HG02642 (cell line): ENCODE measurements around the gene RAC3.

Experiments used
- ATAC-seq: cut with Tn5 transposase; IDR thresholded peaks from one replicate; pipeline ENCODE4 v1.9.1; 2021; ENCODE audit warnings: mild to moderate bottlenecking; ENCODE audit not compliant: unreplicated experiment, poor library complexity

RAC3 gene

GRCh38 chr17:82031303-82031884 lies at the start of gene RAC3:
Gene RAC3 (plus strand): TSS chr17:82031678. CDS start chr17:82031762, 84 bp downstream.
- no peak for ATAC-seq

- ATAC-seq: no peak
Measured at GRCh38 chr17:81983011-81983638, 48.4 kb upstream of the RAC3 start.

- ATAC-seq: no peak
Measured at GRCh38 chr17:81983639-81984373, 47.7 kb upstream of the RAC3 start.

GRCh38 chr17:81984773-81985410 lies 46.6 kb upstream of the RAC3 start:
- ATAC-seq: no peak

DNA sequence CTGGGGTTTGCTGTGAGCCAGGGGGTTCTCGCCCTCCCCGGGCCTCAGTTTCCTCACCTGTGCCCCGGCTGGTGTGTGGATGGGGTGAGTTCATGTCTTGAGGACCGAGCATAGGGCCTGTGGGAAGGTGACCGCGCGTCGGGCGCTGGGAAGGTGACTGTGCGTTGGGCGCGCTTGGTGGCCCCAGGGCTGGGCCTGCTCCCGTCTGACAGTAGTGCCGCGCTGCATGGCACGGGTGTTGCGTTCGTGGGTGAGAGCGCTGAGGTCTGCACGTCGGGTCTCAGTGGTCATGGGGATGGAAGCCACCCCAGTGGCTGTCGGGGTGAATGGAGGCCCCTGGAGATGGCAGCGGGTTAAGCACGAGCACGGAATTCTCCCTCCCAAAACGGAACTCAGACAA lies 44.9 kb upstream of the RAC3 start:
- no peak for ATAC-seq

GRCh38 chr17:81987161-81987770 lies 44.2 kb upstream of the RAC3 start:
- no peak for ATAC-seq

DNA sequence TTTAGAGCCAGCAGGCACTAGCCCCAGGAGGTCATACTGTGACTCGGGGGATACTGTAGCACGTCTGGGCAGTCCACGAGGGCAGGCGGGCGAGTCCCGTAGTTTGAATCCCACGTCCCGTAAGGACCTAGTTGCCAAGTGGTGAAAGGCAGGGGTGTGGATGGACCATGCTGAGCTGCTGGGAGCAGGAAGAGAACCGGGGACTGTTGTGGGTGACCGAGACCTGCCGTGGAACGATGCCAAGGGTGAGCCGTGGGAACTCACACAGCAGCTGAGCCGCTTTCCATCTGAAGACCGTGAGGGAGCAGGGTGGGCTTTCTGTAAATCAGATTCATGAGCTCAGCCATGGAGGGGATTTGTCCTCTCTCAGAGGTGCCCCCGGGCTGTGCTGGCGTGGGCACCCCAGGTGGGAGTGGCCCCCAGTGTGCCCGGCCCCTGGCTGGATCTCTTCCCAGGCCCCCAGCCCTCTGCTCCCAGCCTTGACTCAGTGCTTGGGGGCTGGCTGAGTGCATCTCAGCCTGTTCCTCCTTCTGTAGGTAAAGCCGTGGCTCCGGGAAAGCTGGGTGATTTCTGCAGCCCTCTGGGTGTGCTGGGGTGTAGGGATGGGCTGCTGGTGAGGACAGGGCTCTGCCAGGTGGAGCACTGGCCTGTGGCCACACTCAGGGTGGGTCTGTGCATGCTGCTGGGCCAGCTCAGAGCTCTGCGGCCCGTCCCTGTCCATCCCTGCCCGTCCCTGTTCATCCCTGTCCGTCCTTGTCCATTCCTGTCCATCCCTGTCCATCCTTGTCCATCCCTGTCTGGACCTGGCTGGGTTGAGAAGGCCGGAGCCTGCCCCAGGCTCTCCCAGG lies 40.4 kb upstream of the RAC3 start:
- no peak for ATAC-seq

DNA sequence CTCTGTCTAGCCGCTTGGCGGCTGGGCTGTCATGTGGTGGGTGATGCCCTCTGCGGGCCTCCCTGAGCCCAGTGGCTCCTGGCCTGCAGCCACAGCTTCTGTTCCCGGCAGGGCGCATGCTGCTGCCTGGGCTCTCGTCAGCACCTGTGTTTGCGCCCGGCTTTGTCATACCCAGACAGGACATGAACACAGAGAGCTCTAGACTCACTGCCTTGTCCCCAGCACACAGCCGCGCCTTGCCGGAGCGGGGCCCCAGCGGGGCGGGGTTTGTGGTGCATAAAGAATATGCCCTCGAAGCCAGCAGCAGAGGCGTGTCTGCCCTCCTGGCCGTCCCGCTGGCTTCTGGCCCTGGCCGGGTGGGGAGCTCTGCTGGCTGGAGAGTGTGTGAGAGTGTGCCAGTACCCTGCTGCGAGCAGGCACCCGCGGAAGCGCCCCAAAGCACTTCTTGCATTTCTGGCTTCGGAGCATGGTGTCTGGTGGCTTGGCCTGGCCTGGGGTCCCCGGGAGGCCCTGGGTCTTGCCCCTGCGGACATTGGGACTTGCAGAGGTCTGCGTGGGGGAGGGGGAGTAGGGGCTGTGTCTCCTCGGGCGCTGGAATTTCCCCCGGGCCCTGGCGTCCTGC lies 39.7 kb upstream of the RAC3 start:
- no peak for ATAC-seq

GRCh38 chr17:81992306-81993102 lies 39.0 kb upstream of the RAC3 start:
- ATAC-seq: no peak

DNA sequence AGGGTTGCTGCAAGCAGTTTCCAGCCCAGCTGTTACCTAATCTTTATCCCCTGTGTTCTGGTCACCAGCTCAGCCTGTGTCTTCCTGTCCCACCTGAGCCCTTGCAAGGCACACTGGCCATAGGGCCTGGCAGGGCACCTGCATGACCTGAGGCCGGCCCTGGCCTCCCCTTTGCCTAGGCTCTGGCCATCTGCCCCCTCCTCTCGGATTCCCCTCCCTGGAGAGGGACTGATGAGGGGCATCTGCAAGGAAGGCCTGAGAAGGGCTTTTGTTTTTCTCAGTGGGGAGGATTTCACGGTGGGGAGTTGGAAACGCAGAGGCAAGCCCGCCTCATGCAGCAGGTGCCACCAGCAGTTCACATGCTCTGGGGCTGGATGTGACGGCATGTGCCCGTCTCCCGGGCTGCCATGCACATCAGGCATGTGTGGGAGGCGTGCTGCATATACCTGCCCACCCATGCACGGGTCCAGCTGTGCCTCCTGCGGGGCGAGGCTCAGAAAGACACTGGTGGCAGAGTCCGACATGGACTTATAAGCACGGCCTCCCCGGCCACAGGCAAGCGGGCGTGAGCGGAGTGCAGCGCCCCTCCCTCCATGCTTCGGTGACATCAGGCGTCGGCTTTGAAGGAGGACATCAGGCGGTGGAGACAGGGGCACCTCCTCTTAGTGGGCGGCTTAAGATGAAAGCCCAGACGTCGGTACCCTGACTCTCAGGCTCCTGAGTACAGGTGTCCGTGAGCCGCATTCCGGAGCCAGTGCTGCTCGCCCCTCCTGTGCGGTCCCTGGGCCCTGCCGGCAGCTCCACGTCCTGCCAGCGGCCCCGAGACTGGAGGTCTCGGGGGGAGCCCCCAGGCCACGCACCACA lies 37.5 kb upstream of the RAC3 start:
- ATAC-seq: no peak

GRCh38 chr17:81994593-81995462 lies 36.6 kb upstream of the RAC3 start:
- no peak for ATAC-seq

DNA sequence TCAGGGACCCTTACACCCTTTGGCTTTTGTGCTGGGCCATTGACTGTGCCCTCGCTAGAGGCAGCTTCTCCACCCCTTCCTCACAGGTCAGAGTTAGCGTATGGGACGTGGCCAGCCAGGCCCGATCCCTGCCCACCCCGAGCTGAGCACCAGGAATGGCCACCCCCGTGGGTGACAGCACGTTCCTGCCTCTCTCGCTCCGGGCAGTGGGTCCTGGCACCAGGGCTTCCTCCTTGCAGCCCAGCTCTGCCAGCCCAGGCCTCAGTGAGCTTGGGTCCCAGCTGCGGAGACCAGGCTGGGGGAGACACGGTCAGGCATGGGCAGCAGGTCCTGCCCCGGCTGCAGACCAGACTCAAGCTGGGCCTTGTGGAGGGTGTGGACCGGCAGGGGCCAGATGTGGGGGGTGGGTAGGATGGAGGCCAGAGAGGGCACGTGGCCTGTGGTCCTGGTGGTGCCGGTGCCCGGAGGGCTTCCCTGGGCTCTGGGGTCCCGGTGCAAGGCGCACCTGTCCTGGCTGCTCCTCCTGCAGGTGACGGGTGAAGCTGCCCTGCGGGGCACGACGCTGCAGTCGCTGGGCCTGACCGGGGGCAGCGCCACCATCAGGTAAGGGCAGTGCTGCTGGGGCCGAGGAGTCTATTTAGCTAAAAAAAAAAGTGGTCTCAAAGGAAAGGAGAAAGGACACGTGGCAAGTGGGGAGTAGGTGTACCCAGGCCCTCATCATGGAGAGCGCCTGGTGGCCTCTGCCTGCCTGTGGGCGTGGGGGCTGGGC lies 35.8 kb upstream of the RAC3 start:
- no peak for ATAC-seq

GRCh38 chr17:81996232-81996756 lies 35.2 kb upstream of the RAC3 start:
- no peak for ATAC-seq

DNA sequence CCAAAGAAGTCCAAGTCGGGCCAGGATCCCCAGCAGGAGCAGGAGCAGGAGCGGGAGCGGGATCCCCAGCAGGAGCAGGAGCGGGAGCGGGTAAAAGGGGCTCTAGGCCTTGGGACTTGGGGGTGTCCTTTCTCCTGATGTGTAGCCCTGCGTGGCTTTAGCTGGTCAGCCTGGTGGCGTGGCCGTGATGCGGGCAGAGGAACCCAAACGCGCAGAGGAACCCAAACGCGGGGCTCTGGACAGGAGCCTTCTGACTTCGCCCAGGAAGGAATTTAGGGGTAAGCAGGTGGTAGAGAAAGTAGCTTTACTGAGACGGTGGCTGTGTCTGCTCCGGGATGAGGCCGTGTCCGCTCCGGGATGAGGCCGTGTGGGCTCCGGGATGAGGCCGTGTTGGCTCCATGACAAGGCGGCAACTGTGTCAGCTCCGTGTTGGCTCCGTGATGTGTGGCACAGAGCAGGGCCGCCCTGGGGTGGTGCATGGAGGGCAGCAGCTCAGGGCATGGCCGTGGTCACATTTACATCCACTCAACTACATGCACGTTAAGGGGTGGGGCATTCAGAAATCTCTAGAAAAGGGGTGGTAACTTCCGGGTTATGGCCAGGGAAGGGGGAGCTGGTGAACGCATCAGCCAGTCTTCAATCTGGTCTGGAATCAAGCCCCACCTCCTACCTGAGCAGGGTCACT lies 34.6 kb upstream of the RAC3 start:
- no peak for ATAC-seq

DNA sequence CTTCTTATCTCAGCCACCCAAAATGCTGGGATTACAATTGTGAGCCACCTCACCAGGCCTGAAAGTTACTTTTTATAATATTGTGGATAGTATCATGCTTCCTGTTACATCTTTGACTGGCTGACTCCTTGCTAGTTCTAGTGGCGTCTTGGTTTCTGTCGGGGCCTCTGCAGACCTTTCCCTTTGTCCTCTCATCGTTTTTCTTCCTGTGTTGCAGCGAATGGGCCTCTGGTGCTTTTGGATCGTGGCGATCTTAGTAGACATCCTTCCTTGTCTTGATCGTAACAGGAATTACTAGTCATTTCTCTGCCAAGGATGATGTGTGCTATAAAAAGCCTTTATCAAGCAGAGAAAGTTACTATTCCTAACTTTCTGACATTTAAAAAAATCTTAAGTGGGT lies 33.3 kb upstream of the RAC3 start:
- ATAC-seq: no peak
